NCI-H446 (cell line): Measurements from ENCODE around the gene FGF18.
"Not testable (repeated sequence)": the region's sequence is repeated elsewhere in the genome, so short reads cannot be mapped to it uniquely, and the experiment has no call there.

Experiments
- DNase-seq, 2 experiments: peaks; one replicate each; lab custom pipeline; 2025; lab: John Stamatoyannopoulos, UW

FGF18 gene

GRCh38 chr5:171496456-171496855 lies 77.0 kb downstream of the FGF18 start:
- DNase-seq = no peak

DNA sequence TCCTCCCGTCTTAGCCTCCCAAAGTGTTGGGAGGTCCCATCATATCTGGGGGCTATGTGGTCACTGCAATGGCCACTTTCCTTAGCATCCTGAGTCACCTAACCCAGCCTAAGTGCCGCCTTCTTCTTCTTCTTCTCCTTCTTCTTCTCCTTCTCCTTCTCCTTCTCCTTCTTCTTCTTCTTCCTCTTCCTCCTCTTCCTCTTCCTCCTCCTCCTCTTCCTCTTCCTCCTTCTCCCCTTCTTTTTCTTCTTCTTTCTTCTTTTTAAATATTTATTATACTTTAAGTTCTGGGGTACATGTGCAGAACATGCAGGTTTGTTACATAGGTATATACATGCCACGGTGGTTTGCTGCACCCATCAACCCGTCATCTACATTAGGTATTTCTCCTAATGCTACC lies 78.0 kb downstream of the FGF18 start:
- not testable (repeated sequence) for DNase-seq

GRCh38 chr5:171498166-171498565 lies 78.7 kb downstream of the FGF18 start:
- DNase-seq = no peak

DNA sequence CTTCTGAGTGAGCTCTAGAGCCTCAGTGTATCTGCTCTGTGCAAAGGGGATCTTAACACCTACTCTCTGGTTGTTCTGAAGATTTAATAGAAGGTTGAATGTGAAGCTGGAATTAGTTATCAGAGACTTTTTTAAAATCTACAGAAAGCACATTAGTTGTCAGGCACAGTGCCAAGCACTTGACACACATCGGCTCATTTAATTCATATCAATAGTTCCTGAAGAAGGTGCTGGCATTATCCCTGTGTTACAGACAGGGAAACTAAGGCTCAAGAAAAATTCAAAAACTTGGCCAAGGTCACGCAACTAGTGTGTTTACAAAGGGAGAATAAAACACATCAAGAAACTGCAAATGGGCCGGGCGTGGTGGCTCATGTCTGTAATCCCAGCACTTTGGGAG lies 80.2 kb downstream of the FGF18 start:
- DNase-seq = no peak

DNA sequence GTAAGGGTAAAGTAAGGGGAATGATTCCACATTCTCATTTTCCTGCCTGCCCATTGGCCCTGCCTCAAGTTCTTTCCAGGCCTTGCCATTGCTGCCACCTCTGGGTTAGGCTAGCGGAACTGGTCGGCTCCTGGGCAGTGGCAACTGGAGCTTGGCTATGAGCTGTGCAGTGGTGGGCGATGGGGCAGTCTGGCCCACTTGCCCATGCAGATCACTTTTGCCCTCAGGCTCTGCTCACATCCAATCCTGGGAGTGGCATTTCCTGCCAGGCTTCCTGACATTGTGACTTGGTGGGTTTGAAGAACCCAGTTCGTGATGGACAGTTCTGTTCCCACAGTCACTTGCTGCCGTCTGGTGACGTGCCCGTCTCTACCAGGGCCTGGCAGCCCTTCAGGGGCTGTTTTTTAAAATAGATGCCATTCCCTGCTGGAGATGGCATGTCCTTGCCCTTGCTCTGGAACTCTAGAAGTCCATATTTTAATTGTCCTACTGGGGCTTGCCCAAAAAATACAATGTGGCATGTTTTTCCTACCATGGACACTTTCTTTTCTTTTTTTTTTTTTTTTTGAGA lies 86.1 kb downstream of the FGF18 start:
- DNase-seq = no peak

DNA sequence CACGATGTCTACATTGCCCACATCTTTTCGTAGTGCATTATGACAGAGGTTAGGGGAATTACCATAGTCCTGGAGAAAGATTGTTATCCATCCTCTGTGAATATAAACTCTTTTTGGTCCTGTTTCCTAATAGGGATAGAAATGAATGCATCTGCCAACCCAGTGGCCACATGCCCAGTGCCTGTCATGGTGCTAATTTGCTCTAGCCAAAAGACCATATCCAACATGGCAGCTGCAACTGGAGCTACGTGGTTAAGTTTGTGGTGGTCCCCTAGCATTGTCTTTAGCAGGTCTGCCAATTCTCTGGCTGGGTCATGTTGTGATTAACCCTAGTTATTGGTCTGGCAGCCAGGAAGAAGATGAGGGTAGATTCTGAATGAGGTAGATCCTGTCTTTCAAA lies 87.5 kb downstream of the FGF18 start:
- no peak for DNase-seq
